HuH-7.5 (cell line): ENCODE measurements around the gene RHOT1.
"Not testable (repeated sequence)": the region's sequence is repeated elsewhere in the genome, so short reads cannot be mapped to it uniquely, and the experiment has no call there.

Source experiments
- DNase-seq: peaks from one replicate; pipeline ENCODE4 v3.0.0; 2011; ENCODE audit warnings: low spot score

RHOT1 gene

DNA sequence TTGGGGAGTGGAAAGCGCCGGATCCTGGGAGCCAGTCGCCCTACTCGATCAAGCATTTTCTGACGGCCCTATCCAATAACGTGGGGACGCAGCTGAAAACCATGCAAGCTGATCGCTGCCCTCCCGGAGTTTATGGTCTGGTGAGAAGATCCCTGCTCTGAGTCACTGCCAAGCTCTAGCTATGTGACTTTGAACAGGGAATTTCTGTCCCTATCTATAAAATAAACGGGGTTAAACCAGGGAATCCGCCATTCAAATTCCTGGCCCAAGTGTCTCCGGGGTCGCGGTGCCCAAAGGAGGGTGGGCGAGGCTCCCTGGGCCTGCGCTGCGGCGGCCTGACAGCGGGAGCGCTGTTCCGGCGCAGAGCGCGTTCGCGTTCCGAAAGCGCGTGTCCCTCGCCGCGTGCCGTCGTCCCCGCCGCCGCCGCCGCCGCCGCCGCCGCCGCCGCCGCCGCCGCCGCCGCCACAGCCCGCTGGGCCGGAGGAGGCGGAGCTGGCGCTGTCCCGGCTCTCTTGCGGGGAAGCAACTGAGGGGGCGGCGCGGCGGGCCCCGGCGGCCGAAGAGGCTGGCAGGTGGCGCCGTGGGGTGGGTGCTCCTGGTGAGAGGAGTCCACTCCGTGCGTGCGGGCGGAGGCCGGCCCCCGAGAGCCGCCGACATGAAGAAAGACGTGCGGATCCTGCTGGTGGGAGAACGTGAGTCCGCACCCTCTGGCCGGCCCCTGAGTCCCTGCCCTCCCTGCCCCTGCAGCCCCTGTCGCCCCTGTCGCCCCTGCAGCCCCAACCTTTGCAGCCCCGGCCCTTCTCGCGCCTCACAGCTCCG, at the start of gene RHOT1:
TSS of gene RHOT1 (plus strand) at position 465 of the 819 bp plus-strand sequence. CDS start at position 656, 191 bp downstream.
- DNase-seq, result peak; percentile 67

DNA sequence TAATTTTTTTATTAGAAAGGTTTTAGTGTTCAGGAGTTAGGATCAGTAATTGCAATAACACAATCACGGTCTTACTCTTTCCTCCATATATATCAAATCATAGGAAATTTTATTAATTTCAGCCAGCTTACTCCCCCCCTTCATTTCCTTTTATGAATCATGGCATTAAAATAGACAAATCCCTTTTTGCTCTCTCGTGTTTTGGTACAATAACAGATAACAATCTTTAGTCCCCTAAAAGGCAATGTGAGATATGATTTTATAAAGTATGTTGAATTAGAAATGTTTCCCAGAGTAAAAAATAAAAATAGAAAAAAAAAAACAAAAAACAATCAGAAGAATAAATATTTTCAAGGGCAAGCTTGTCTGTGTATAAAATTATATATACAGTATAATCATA, 42.6 kb upstream of the RHOT1 start:
- no peak for DNase-seq

DNA sequence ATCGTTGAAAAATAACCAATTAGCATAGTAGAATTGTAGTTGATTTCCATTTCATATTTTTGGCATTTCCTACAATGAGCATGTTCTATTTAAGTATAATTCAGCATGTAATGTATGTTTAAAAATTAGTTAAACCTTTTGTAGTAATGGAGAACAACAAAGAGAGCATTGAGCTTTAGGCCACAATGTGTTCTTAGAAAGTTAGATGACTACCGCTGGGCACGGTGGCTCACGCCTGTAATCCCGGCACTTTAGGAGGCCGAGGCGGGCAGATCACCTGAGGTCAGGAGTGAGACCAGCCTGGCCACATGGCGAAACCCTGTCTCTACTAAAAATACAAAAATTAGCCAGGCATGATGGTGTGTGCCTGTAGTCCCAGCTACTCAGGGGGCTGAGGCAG, 42.0 kb upstream of the RHOT1 start:
- not testable (repeated sequence) for DNase-seq

DNA sequence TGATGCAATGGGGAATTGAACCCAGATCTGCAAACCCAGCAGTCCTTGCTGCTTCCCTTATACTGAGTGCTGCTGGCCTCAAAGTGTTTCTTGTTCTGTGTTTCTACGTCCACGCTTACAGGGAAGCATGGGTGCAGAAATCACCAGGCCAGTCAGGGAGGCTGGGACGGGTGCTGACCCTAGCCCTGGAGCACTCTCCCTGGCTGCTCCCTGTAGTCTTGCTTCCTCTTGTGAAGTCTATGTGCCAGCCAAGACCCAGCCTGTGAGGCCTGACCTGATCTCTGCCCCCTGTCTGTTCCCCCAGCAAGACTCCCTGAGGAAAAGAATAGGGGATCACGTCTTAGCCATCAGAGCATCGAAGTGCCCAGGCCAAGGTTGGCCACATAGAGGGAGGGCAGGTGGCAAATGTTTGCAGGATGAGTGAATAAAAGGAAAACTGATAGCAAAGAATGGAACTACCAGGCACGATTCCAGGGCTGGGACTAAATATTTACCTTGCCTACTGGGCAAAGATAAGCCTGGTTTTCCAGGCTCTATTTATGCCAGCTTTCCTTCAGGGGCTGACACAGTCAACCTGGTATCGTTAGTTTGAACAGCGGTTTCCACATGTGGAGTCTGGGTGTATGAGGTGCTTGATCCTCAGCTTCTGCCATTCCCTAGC, 41.2 kb upstream of the RHOT1 start:
- no peak for DNase-seq

DNA sequence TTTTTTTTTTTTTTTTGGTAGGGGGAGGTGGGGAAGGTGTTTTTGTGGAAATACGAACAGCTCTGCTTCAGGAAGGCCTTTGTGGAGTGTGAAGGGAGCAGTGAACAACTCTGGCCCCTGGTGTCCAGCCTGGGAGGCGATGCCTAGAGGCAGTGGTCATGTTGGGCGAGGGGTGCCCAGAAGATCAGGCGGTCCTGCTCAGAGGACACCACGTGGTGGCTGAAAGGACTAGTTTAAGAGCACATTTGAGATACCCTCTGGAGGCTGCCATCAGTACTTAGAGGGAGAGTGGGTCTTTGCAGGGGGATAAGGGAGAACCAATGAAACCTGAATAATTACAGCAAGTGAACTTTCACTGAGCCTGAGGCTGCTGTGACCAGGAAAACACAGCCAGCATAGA, 40.1 kb upstream of the RHOT1 start:
- no peak for DNase-seq

DNA sequence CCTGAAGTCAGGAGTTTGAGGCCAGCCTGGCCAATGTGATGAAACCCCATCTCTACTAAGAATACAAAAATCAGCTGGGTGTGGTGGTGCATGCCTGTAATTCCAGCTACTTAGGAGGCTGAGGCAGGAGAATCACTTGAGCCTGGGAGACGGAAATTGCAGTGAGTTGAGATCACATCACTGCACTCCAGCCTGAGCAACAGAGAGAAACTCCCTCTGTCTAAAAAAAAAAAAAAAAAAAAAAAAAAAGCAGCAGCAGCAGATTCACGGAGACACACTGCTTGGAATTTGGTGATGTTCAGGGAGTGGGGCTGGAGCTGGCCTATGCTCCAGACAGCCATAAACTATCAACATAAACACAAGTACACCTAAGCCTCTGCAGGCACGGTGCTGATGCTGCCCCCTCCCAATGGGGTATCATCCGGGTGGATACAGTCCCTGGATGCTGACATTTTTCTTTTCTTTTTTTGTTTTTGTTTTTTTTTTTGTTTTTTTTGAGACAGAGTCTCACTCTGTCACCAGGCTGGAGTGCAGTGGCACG, 39.6 kb upstream of the RHOT1 start:
- DNase-seq, result no peak

DNA sequence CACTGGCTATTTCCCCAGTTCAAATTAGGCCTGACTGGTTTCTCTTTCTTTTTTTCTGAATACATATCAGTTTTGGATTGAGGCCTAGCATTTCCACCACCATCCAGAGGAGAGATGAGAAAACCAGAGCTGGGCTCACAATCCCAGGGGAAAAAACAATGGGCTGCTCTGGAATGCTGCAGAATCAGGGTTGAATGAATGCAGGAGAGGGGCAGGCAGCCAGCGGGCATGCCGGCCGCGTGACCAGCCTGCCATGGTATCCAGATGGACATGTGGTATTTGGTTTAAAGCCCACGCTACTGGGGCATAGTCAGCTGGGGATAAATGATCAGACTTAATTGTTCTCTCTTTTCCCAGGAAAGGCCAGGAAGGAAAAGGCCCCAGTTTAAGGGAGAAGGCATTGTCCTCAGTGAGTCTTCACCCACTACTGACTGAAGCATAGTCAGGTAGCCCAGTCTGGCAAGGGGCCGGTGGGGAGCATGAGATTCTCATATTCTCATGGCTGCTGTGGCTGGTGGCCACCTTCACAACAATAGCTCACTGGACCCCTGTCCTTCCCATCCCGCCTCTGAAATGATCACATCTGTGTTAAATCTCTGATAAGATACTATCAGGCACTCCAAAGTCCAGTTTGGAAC, 38.7 kb upstream of the RHOT1 start:
- no peak for DNase-seq

DNA sequence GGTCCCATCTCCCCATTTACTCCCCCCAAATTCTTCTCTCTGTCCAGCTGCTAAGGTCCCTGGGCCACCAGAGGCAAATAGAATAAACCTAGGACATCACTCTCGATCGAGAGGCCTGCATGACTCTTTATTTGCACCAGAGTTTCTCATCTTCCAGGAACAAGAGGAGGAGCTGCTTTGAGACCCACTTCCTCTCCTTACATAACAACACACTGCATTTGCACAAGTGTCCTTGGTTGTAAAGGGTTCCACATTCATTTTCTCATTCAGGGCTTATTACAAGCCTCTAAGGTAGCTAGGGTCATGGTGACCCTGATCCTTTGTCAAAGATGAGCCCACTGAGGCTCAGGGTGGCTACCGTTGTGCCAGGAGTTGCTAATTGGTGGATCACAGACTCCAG, 38.1 kb upstream of the RHOT1 start:
- no peak for DNase-seq

DNA sequence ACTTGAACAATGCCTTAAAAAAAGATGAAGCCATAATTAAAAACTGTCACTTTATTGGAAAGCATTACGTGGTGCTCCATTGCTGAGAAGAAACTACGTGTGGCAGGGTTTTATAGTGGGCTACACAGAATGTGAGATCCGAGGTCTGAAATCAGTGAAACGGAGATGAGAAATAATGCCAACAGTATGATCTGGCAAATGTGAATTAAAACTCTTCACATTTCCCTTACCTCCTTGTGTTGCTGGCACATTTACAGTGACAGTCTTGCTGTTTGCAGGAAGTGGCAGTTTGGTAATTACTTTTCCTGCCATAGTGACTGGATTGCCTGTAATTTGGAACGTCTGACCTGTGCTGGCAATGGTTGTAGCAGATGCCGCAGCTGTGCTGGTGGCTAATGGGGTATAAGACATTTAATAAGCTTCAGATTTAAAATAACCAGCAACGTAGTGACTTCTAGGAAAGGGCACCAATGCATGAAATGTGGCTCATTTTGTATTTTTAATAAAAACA, 35.8 kb upstream of the RHOT1 start:
- DNase-seq, result not testable (repeated sequence)

DNA sequence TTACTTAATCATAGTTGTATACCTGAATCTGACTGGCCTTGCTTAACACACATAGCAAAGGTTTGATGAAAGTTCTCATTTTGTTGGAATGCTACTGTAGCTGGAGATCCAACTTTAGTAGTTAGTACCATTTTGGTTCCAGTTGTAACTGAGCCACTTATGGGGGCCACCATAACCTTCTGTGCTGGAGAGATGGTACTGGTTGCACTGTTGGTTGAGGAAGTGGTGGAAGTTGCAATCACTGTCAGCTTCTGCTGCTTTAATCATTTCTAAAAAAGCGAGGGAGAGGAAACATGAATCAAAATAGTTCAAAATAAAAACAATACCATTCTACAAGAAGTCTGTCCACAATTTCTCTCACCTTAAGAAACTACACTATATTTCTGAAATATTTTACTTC, 35.1 kb upstream of the RHOT1 start:
- not testable (repeated sequence) for DNase-seq

DNA sequence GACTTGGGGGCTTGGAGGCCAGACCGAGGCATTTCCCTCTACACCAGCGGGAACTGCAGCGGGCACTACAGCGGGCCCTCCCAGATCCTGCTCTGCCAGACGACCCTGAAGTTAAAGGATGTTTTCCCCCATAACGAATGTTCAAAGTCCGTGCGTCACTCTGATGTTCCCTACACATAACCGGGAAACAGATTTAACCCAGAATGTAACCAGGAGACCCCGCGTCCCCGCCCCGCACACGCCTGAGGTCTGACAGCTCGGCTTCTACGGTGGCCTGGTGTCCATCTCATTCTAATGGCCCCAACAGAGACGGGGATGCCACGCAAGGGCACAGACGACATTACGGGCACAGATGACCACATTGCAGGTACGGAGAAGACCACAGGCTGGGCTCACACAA, 31.7 kb upstream of the RHOT1 start:
- no peak for DNase-seq

DNA sequence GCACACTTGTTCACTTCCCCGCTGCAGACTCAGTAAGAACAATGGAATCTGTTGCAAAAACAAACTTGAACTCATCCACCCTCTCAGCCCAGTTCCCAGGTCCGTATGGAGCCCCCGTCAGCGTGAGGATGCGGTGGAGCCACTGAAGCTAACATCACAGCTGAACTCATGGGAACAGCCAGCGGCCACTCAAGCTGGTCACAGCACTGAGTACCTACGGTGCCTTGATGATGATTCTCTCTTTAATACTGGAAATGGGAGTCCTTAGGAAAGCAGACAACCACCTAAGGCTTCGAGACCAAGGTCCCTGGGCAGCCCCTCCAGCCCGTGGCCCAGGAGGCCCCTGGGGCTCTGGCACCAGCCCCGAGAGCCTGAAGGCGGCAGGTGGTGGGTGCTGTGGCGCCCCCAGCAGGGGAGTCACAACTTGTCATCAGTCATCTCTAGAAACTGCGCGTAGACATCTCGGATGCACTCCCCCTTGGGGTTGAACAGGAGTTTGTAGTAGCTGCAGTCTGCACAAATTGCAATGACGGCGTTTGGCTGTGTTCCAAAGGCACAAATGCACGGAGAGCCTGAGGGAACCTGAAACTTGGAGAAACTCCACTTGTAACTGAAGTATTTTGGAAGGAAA, 31.0 kb upstream of the RHOT1 start:
- no peak for DNase-seq

DNA sequence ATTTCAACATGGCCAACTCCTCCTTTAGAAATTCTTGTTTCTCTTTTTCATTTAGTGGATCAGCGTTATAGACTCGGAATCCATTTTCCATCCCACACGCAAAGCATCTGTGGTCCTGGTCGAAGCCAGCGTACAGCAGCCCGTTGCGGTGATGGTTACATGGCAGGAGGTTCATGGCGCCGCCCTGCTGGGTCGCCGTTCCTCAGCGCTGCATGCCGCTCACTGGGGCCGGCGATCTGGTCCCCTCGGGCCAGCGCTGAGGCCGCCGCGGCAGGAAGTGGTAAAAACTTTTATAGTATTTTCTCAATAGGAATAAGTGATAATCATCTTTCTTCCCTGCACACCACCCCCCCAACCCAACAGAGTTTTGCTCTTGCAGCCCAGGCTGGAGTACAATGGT, 29.9 kb upstream of the RHOT1 start:
- no peak for DNase-seq

DNA sequence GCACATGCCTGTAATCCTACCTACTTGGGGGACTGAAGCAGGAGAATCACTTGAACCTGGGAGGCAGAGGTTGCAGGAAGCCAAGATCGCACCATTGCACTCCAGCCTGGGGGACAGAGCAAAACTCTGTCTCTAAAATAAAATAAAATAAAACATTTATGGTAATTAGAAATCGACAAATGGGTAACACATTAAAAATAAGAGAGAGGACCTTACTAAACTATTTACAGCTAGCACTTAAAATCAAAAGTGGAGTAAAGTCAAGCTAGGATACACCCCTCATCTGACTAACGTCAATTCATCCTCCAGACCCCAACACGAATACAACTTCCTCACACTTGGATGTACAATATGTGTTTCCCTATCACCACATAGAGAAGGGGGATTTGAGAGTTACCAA, 27.8 kb upstream of the RHOT1 start:
- no peak for DNase-seq

DNA sequence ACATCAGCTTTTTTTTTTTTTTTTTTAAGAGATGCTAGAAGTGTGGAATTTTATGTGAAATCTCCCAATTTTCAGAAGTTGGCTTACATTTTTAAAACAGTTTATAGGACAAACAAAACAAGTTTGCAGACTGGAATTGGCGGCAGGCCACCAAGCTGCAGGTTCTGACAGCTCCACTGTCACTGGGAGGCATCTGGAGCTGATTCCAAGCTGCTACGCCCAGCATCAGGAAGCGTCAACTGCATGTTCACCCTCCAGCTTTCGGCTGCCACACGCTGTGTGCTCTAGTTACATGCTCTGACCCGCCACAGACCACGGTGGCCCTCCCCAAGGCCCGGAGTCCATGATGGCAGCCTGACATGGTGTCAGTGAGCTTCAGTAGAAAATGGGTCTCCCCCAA, 26.8 kb upstream of the RHOT1 start:
- not testable (repeated sequence) for DNase-seq

DNA sequence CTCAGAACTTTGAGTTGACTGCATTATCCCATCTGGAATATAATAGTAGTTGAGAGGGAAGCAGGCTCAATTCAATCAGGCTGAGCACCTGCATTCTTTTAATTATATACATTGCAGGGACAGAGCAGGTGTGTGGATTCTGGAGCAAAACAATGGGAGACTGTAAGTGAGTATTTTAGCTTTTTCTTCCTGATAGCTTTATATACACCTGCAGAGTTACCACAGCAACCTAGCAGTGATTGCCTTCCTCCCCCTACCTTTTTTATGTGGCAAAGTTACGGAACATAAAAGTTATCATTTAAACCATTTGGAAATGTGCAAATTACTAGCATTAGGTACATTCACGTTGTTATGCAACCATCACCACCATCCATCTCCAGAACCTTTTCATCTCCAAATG, 25.4 kb upstream of the RHOT1 start:
- DNase-seq, result no peak

DNA sequence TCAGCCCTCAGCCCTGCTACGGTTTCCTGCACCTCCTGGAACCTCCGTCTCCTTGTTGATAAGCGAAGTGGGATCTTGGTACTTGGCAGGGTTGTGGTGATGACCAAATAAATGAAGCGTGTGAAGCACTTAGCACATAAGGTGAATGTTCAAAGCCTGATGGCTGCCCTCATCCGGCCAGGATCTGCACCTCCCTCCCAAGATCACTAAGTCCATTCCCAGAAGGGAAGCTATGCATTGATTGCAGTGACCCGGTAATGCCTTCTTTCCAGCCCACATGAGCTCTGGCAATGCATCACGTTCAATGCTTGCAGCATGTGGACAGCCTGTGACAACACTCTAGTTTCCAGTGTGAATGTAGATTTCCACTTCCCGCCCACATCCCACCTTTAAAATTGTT, 24.9 kb upstream of the RHOT1 start:
- no peak for DNase-seq

DNA sequence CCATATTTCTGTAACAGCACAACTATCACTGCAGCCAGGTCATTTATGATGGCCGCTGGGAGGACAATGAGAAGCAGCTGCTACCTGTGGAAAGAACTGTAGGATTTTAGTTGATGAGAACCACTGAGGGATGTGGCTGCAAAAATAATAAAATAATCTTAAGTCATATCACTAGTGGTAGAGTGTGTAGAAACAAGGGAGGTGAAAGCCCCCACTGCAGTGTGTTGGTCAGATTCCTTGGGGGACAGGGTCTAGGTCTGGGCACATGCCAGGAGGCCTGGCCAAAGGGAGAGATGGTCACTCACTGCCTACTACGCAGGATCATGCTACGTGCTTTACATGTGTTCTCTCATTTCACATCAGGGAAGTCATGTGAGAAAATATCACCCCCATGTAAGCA, 24.2 kb upstream of the RHOT1 start:
- DNase-seq, result not testable (repeated sequence)

DNA sequence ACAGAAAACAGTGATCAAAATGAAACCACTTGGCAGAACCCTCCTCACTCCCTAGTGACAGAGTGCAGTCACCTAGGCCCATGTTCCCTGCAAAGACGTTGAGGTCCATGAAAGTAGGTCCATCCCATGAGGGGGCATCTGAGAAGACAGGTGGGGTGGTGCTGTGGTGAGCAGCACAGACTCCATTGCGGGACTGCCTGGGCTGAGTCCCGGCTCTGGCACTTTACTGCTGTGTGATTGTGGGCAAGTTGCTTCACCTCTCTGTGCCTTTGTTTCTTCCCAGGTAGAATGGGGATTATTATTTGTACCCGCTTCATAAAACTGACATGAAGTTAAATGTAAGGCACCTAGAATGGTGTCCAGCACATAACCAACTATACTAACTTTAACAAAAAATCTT, 23.5 kb upstream of the RHOT1 start:
- no peak for DNase-seq

DNA sequence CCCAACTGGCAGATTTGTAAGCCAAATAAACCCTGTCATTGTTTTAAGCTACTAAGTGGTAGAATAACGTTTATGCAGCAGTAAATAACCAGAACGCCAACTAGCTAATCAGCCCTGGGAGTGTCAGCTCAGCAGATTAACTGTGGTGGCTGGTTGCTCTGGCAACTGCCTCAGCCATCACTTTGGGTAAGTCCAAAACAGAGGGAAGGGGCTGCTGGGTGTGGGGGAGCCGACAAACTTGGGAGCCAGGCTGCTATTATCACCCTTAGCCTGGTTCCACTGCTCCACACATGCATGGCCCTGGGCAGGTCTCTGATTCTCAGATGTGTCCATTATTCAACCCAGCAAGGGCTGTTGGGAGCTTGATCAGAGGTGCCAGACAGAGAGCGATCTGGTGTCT, 22.2 kb upstream of the RHOT1 start:
- DNase-seq, result no peak

DNA sequence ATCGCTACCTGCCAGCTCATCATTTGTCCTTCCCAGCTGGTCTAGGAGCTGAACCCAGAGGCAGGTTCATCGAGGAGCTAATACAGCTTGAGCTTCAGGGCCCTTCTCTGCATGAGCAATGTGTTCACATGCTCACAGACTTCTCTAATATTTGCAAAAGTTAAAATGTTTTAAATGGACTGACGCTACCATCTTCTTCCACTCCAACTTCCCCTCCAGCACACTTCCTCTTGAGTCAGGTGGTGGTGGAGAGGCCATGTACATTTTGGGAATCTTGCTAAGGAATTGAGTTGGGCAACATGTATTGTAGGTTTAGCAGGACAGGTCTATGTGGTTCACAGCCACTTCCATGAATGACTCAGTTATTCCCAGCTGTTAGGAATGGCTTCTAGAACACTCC, 21.6 kb upstream of the RHOT1 start:
- DNase-seq, result no peak

DNA sequence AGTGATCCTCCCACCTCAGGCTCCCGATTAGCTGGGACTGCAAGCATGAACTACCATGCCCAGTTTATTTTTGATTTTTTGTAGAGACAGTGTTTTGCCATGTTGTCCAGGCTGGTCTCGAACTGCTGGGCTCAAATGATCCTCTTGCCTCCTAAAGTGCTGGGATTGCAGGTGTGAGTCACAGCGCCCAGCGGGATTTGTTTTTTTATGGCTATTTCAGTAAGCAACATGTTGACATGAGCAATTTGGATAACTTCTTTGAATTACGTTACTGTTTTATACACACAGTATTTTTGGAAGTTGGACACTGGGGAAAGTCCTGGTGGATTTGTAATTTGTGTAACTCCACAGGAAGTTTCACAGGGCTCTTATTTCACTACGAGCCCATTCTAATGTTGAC, 18.5 kb upstream of the RHOT1 start:
- no peak for DNase-seq
